ENCODE measurements around the gene CYP2U1. TPM values are rescaled to one million over a fixed set of nuclear protein-coding genes. Genes with fewer than 3 reads are reported as not detected.

The CYP2U1 gene
- total RNA-seq, 1 donor from 2014 or later: 11.6 TPM

DNA sequence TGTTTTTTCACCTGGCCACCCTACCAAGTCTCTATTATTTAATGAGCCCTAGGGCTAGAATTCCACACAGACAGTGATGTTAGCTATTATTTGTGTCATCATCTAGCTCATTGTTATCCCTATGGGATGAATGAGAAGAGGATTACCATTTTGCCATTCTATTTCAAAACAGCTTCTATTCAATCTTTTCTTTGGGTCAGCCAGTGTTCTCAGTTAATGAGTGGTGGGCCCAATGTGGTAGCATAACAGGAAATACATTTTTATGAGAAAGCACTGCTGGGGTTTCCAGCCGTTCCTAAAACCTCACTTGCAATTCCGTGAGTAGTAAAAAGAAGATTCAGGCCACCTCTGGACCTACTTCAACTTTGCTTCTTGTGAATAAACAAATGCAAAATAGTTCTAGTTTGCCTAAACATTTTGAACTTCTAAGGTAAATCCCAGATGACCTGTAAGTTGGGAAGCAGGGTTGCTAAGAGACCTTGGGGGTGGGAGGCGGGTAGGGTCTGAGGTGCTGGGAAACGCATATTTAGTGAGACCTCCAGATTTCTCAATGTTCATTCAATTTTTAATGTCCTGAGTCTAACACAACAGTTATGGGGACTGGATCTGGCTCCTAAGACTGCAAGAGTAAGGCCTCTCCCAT is 24.8 kb upstream of the CYP2U1 start:
- ChIA-PET CTCF (no interaction called here), POLR2A (no interaction called here)
- Mint-ChIP-seq H3K4me1 (no peaks in the 10 kb centered on the region), H3K36me3 (ENCODE audit: low read depth) (no peaks in the 10 kb centered on the region), H3K27ac (no peak overlapping the region), H3K4me3 (no peak overlapping the region), H3K27me3 (peaks cover 14% of the 10 kb centered on the region), H3K9me3 (peaks cover 9% of the 10 kb centered on the region)
- TF ChIP-seq, protein P1, sequence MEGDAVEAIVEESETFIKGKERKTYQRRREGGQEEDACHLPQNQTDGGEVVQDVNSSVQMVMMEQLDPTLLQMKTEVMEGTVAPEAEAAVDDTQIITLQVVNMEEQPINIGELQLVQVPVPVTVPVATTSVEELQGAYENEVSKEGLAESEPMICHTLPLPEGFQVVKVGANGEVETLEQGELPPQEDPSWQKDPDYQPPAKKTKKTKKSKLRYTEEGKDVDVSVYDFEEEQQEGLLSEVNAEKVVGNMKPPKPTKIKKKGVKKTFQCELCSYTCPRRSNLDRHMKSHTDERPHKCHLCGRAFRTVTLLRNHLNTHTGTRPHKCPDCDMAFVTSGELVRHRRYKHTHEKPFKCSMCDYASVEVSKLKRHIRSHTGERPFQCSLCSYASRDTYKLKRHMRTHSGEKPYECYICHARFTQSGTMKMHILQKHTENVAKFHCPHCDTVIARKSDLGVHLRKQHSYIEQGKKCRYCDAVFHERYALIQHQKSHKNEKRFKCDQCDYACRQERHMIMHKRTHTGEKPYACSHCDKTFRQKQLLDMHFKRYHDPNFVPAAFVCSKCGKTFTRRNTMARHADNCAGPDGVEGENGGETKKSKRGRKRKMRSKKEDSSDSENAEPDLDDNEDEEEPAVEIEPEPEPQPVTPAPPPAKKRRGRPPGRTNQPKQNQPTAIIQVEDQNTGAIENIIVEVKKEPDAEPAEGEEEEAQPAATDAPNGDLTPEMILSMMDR (IDR thresholded peaks at IDR 0.05): no peak
- intact Hi-C loops (cut with micrococcal nuclease): no loop called here
- ATAC-seq (ENCODE audit: low read depth) (no peak), DNase-seq (no peak)

DNA sequence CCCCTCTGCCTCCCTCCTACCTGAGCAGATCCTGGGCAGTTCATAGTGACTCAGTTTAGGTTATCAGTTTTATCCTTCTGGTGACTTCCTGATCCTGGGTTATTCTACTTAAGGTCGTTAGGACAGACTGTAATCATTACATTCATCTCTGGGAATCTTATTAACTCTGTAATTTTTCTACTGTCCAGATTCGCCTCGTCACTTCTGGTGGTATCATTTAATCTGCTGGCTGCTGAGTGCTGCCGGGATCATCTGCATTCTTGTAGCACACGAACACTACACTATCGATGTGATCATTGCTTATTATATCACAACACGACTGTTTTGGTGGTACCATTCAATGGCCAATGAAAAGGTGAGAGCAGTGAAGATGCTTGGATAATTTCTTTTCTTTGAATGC is 23.0 kb upstream of the CYP2U1 start:
- intact Hi-C loops (cut with micrococcal nuclease): no loop called here
- Mint-ChIP-seq H3K4me1 (peaks cover 2% of the 10 kb centered on the region), H3K4me3 (no peak overlapping the region), H3K27ac (no peak overlapping the region), H3K9me3 (peaks cover 9% of the 10 kb centered on the region), H3K27me3 (peaks cover 4% of the 10 kb centered on the region), H3K36me3 (ENCODE audit: low read depth) (no peaks in the 10 kb centered on the region)
- DNase-seq (no peak), ATAC-seq (ENCODE audit: low read depth) (no peak)
- CTCF ChIA-PET: no interaction called here
- TF ChIP-seq, protein P1 (IDR thresholded peaks at IDR 0.05): no peak
- POLR2A ChIA-PET: no interaction called here

DNA sequence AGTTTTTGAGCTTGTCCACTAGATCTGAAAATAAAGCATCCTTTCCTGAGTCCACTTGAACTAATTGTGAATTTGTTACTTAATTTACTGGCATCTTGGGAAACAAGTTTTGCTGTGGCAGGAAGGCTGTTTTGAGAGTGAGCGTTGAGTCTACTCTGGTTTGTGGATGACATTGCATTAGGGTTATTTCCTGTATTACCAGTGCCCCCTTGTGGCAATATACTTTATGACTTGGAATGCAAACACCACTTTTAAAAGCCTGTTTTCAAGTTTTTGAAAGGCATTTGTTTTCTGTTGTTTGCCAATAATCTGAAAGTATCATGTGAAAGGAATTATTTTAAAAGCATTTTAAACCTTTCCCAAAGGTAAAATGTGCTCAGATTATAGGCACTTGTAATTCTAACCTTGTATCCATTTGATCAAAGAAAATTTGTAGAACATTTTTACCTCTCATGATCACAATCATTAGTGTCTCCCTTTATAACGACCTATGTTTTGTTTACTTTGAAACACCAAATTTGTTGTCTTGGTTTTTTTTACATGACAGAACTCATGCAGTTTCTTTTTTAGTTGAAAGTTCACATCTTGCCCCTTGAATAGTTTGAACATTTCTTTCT is 18.0 kb upstream of the CYP2U1 start:
- TF ChIP-seq, protein P1 (IDR thresholded peaks at IDR 0.05): peak; percentile 45
- intact Hi-C loops (cut with micrococcal nuclease): loop anchor here (1.0 kb wide), 2 partner anchors 76 to 155 kb away; partner anchors contain the start of gene HADH
- ATAC-seq (ENCODE audit: low read depth): peak; percentile 75
- no peaks in the 10 kb centered on the region for H3K9me3 Mint-ChIP-seq
- H3K27ac Mint-ChIP-seq: no peak overlapping the region
- no peaks in the 10 kb centered on the region for H3K36me3 Mint-ChIP-seq (ENCODE audit: low read depth)
- peaks cover 2% of the 10 kb centered on the region for H3K4me1 Mint-ChIP-seq
- H3K4me3 Mint-ChIP-seq: no peak overlapping the region
- no peak for DNase-seq
- CTCF ChIA-PET: interaction anchor here (1.1 kb wide), 1 partner anchor 9 kb away, joined by 6 read pairs; no protein-coding TSS in a partner anchor
- H3K27me3 Mint-ChIP-seq: peaks cover 1% of the 10 kb centered on the region
- POLR2A ChIA-PET: no interaction called here

DNA sequence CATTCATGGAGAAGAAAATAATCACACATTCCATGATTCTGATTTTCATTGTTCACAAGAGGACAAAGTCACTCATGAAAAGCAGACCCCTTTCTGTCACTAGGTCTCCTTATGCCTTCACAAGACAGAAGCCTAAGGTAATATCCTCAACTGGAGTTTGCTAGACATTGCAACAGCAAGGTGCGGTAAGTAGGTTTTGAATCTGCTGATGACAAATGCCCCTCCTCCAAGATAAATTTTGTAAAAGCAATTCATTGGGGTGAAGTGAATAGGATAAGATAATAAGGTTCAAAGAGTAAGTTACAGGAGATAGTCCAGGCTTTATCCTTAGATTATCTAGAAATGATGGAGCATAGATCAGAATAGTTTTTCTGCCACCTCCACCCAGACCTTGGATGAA is 16.1 kb upstream of the CYP2U1 start:
- peaks cover 7% of the 10 kb centered on the region for H3K27me3 Mint-ChIP-seq
- no peak overlapping the region for H3K4me3 Mint-ChIP-seq
- intact Hi-C loops (cut with micrococcal nuclease): no loop called here
- TF ChIP-seq, protein P1 (IDR thresholded peaks at IDR 0.05): no peak
- H3K4me1 Mint-ChIP-seq: peaks cover 2% of the 10 kb centered on the region
- H3K27ac Mint-ChIP-seq: no peak overlapping the region
- peaks cover 2% of the 10 kb centered on the region for H3K36me3 Mint-ChIP-seq (ENCODE audit: low read depth)
- ATAC-seq (ENCODE audit: low read depth) (no peak), DNase-seq (no peak)
- CTCF ChIA-PET: interaction anchor here (1.6 kb wide), 1 partner anchor 15 kb away, joined by 3 read pairs; no protein-coding TSS in a partner anchor
- POLR2A ChIA-PET: no interaction called here
- H3K9me3 Mint-ChIP-seq: peaks cover 8% of the 10 kb centered on the region

DNA sequence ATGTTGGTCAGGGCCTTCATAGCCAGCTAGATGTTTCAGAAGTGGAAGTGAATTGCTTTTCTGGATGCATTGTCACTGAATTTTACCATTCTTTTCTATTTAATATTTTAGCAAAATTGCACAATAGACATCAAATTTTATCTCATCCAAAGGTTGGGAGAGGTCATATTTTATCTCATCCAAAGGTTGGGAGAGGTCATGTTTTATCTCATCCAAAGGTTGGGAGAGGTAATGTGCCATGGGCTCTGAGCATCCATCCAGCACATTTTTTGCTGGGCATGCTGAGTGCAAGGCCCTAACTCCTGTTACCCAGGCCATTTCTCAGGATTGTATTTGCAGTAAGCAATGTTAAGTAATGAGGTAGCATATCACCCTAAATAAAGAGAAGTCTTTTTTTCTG is 14.7 kb upstream of the CYP2U1 start:
- intact Hi-C loops (cut with micrococcal nuclease): no loop called here
- H3K4me1 Mint-ChIP-seq: peaks cover 2% of the 10 kb centered on the region
- H3K9me3 Mint-ChIP-seq: peaks cover 15% of the 10 kb centered on the region
- DNase-seq: no peak
- CTCF ChIA-PET: interaction anchor here (1.6 kb wide), 1 partner anchor 14 kb away, joined by 3 read pairs; no protein-coding TSS in a partner anchor
- POLR2A ChIA-PET: no interaction called here
- H3K27ac Mint-ChIP-seq: no peak overlapping the region
- H3K36me3 Mint-ChIP-seq (ENCODE audit: low read depth): peaks cover 2% of the 10 kb centered on the region
- H3K4me3 Mint-ChIP-seq: no peak overlapping the region
- TF ChIP-seq, protein P1 (IDR thresholded peaks at IDR 0.05): no peak
- peaks cover 12% of the 10 kb centered on the region for H3K27me3 Mint-ChIP-seq
- no peak for ATAC-seq (ENCODE audit: low read depth)
